ENCODE measurements around the gene GNGT1.
"Not testable (repeated sequence)": the region's sequence is repeated elsewhere in the genome, so short reads cannot be mapped to it uniquely, and the experiment has no call there.

GRCh38 chr7:93911661-93912060 is 5.3 kb downstream of the GNGT1 start:
- not testable (repeated sequence) for TF ChIP-seq RNF2 (IDR thresholded peaks at IDR 0.05; ENCODE audit: borderline replicate concordance, low read depth); POLR2A (IDR thresholded peaks at IDR 0.05; ENCODE audit: low read length); CTCF (IDR thresholded peaks at IDR 0.05); RAD21 (conservative IDR thresholded peaks at IDR 0.05 in 1 of 2, IDR thresholded peaks at IDR 0.05 in 1 of 2); CBX8 (IDR thresholded peaks at IDR 0.05); USF2 (IDR thresholded peaks at IDR 0.05); REST (IDR thresholded peaks at IDR 0.05); MYC (IDR thresholded peaks at IDR 0.05; ENCODE audit: borderline replicate concordance, low read length); PHF8 (IDR thresholded peaks at IDR 0.05; ENCODE audit: borderline replicate concordance, low read depth); NR3C1 (IDR thresholded peaks at IDR 0.05); SMC3 (IDR thresholded peaks at IDR 0.05); RCOR1 (IDR thresholded peaks at IDR 0.05; ENCODE audit: low read depth, low read length)

All from A549 (cell line).